NCI-H1436 treated with DMSO at 0.1 percent for 48 hours (cell line): ENCODE data around the gene RPS6KA4.
A peak's percentile ranks its signal among the peaks of the same experiment; 100 is the strongest.

Experiments
- DNase-seq: peaks from one replicate; lab custom pipeline; 2025; lab: John Stamatoyannopoulos, UW

The RPS6KA4 gene

DNA sequence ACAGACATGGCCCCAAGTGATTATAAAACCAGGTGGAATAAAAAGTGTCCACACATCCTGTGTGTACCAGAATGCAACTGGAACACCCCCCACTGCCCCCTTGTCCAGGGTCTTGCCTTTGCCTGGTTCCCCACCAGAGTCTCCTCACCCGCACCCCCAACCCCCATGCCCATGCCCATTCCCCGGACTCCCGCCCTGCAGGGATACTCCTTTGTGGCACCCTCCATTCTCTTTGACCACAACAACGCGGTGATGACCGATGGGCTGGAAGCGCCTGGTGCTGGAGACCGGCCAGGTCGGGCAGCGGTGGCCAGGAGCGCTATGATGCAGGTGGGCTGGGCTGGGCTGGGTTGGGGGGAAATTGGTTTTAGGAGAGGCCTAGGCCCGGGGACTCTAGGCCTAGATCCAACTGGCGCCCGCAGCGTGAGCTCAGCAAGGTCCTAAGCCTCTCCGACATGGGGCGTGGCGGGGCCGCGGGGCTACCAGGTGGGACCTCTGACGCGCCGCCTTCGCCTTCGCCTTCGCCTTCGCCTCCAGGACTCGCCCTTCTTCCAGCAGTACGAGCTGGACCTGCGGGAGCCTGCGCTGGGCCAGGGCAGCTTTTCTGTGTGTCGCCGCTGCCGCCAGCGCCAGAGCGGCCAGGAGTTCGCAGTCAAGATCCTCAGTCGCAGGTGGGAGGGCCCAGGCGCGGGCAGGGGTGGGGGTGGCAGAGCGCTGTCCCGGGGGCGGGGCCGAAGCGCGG is 9.1 kb downstream of the RPS6KA4 start:
- no peak for DNase-seq

- no peak for DNase-seq
Measured at GRCh38 chr11:64368673-64369074, 9.7 kb downstream of the RPS6KA4 start.

DNA sequence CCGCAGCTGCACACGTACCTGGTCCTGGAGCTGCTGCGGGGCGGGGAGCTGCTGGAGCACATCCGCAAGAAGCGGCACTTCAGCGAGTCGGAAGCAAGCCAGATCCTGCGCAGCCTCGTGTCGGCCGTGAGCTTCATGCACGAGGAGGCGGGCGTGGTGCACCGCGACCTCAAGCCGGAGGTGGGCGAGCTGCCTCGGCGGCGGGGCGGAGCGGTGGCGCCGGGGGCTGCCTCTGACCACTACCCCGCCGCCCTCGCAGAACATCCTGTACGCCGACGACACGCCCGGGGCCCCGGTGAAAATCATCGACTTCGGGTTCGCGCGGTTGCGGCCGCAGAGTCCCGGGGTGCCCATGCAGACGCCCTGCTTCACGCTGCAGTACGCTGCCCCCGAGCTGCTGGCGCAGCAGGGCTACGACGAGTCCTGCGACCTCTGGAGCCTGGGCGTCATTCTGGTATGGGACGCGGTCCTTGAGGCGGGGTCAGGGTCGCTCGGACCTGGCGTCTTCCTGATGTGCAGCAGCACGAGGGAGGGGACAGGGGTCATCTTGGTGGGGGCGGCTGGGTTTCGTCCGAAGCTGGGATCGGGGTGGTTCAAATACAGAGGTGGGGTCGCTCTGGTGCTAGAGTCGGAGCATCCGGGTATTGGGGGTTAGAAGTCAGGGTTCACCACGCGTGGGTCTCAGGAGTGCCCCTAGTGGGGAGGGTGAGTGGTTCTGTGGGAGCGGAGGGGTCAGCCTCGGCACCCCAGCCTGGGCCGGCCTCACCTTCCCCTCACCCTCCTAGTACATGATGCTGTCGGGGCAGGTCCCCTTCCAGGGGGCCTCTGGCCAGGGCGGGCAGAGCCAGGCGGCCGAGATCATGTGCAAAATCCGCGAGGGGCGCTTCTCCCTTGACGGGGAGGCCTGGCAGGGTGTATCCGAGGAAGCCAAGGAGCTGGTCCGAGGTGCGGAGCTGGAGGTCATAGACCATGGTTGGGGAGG is 10.8 kb downstream of the RPS6KA4 start:
- no peak for DNase-seq

DNA sequence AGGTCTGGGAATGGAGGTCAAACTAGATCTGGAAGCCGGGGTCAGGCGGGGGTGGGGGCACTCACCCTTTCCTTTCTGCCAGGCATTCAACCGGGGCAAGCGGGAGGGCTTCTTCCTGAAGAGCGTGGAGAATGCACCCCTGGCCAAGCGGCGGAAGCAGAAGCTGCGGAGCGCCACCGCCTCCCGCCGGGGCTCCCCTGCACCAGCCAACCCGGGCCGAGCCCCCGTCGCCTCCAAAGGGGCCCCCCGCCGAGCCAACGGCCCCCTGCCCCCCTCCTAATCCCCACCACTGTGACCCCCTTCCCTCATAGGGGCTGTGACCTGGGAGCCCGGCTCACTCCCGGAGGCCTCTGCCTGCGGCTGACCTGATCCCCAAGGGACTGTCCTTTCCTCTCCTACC is 12.2 kb downstream of the RPS6KA4 start:
- DNase-seq: no peak

GRCh38 chr11:64372021-64372420 is 13.1 kb downstream of the RPS6KA4 start:
- no peak for DNase-seq

GRCh38 chr11:64372802-64373597 is 14.0 kb downstream of the RPS6KA4 start:
- peak; percentile 69 for DNase-seq

DNA sequence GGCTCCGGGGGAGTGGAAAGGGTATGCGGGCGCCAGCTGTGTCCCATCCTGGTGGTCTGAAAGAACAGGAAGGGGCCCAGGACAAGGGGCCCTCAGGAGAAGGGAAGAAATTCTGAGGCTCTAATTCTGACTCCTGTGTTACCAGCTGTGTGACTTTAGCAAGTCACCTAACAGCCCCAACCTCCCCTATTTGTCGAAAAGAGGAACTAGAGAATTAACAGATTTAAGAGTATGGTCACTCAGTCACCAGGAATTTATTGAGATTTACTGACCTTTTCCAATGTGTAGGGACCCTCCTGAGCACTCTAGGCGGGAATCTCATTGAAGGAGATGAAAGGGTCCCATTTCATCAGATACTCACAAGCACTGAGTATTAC is 14.6 kb downstream of the RPS6KA4 start:
- DNase-seq: no peak

- DNase-seq: no peak
Measured at GRCh38 chr11:64376071-64376470, 17.1 kb downstream of the RPS6KA4 start.

- DNase-seq: no peak
Measured at GRCh38 chr11:64378335-64378880, 19.4 kb downstream of the RPS6KA4 start.

DNA sequence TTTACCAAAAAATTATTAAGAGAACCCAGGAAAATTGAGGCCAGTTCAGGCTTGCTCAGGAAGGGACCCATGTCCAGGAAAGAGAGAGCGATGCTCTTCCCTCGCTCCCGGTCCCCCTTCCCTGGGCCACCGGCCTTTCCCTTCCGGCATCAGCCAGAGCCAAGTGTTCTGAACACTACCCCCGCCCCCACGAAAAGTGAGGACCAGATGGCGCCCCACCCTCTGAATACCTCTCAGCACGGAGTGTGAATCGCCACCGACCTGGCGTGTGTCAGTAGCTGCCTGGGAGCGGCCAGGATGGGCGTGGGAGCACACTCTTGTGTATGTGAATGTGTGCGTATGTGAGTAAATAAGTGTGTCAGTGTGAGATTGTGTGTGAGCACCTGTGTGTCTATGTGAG is 20.2 kb downstream of the RPS6KA4 start:
- DNase-seq: no peak

GRCh38 chr11:64379817-64380709 is 21.1 kb downstream of the RPS6KA4 start:
- no peak for DNase-seq

DNA sequence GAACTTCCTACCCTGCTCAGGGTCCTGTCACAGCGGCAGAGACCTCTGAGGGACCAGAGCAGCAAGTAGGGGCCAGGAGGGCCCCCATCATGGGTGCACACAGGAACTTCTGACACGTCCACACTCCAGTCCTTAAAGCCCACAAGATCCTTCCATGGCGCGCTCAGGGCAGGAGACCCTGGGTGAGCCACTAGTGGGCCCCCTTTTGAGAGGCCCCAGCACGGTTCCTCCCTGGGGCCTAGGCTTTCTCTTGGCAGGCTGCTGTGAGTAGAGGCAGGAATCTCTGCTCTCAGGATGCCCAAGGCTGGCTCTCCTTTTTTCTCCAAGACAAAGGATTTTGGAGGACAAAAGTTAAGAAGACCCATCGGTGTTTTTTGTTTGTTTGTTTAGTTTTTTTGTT is 22.4 kb downstream of the RPS6KA4 start:
- no peak for DNase-seq

DNA sequence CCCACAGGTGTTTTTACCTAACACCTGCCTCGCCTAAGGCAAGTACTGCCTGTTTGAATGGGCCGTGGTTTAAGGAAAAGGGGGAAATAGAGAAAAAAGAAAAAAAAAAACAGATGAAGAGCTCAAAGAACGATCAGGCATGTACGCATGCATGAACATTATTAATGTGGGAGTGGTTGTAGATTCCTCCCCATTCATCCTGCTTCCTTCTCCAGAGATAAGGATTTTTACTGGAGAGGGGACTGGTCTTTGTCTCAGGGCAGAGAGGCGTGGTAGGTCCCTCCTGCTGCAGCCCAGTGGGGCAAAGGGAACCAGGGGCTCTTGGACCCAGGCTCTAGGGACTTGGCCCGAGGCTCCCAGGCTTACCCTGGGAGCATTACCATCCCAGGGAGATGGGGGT is 23.1 kb downstream of the RPS6KA4 start:
- no peak for DNase-seq

GRCh38 chr11:64382586-64382985 is 23.6 kb downstream of the RPS6KA4 start:
- no peak for DNase-seq

DNA sequence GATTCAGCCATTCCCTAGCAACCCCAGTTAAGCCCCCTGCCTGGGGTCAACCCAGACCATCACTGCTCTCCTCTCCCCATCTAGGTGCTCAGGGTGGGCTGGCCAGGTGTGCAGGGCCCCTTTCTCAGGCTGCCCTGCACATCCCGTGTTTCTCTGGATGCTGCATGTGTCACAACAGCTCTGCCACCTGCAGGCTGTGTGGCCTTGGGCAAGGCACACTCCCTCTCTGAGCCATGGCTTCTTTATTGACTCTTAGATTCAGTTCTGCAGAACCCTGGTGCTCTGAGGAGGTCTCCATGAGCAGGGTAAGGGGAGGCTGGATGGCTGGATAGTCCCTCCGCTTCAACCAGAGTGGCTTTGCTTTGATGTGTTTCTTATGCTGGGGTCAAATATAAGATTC is 24.6 kb downstream of the RPS6KA4 start:
- no peak for DNase-seq

DNA sequence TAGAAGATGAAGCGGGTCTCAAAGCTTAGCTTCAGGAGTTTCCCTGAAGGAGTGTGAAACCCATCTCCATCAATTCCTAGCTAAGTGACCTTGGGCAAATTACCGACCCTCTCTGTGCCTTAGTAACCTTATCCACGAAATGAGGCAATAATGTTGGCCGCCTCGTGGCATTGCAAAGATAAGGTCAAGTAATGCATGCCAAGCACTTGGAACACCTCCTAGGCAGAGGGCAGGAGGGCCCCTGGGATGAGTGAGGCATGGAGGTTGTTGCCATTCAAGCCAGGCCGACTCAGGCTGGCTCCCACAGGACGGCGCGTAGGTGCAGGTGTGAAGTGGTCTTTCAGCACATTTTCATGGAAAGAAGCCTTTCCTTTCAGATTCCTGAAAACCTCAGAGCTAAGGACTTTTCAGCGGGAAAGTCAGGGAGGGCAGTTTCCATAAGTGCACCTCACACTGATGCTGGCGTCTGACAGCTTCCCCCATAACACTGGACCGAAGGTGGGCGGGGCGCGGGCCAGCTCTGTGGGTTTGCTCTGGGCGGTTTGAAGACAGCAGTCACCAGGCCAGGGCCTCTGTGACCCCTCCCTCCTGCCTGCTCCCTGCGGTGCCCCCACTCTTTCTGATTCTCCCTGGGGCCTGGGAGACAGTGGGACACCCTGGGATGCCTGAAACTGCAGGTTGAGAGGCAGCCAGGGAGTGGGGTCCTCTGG is 25.2 kb downstream of the RPS6KA4 start:
- DNase-seq: no peak

GRCh38 chr11:64384981-64385944 is 26.3 kb downstream of the RPS6KA4 start:
- DNase-seq: no peak

- no peak for DNase-seq
Measured at GRCh38 chr11:64385945-64386704, 27.2 kb downstream of the RPS6KA4 start.
